Astrocyte (in vitro differentiated cells and primary cell): ENCODE measurements around the gene GNB1L.

Experiments used
- EZH2 ChIP-seq: IDR thresholded peaks from 2 replicates; pipeline ENCODE4 v1.6.1; 2012; ENCODE audit warnings: mild to moderate bottlenecking, low read length, inconsistent platforms; ENCODE audit not compliant: insufficient read depth
- TF ChIP-seq, protein P1 (sequence below): IDR thresholded peaks from 2 replicates; pipeline ENCODE4 v1.5.1; 2011; ENCODE audit warnings: low read depth, mild to moderate bottlenecking, inconsistent platforms, low read length, moderate library complexity; ENCODE audit not compliant: insufficient read depth

DNA sequence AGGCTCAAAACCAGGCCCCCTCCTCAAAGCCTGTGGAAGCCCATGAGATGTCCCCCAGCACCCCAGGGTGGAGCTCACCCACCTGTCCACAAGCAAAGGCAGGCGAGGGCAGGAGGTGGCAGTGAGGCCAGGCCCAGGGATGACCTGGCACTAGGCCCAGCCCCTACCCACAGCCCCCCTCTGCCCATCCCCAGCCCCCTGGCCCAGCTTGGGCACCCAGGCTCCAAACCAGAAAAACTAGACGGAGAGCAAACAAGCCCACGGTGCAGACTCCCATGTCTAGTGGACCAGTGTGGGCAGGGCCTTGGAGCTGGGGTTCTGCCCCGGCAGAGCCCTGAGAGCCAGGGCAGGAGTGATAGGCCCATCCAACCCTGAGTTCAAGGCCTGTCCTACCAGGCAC, 111.0 kb downstream of the GNB1L start:
- TF ChIP-seq, protein P1, sequence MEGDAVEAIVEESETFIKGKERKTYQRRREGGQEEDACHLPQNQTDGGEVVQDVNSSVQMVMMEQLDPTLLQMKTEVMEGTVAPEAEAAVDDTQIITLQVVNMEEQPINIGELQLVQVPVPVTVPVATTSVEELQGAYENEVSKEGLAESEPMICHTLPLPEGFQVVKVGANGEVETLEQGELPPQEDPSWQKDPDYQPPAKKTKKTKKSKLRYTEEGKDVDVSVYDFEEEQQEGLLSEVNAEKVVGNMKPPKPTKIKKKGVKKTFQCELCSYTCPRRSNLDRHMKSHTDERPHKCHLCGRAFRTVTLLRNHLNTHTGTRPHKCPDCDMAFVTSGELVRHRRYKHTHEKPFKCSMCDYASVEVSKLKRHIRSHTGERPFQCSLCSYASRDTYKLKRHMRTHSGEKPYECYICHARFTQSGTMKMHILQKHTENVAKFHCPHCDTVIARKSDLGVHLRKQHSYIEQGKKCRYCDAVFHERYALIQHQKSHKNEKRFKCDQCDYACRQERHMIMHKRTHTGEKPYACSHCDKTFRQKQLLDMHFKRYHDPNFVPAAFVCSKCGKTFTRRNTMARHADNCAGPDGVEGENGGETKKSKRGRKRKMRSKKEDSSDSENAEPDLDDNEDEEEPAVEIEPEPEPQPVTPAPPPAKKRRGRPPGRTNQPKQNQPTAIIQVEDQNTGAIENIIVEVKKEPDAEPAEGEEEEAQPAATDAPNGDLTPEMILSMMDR = no peak
- TF ChIP-seq EZH2 = no peak
